GM21717 (cell line): Measurements from ENCODE around the gene RBP3.

Source experiments
- ATAC-seq: cut with Tn5 transposase; IDR thresholded peaks from one replicate; pipeline ENCODE4 v1.9.1; 2021; ENCODE audit warnings: mild to moderate bottlenecking, moderate library complexity; ENCODE audit not compliant: unreplicated experiment

The RBP3 gene

GRCh38 chr10:47356708-47357107 lies 8.5 kb downstream of the RBP3 start:
- ATAC-seq = no peak

DNA sequence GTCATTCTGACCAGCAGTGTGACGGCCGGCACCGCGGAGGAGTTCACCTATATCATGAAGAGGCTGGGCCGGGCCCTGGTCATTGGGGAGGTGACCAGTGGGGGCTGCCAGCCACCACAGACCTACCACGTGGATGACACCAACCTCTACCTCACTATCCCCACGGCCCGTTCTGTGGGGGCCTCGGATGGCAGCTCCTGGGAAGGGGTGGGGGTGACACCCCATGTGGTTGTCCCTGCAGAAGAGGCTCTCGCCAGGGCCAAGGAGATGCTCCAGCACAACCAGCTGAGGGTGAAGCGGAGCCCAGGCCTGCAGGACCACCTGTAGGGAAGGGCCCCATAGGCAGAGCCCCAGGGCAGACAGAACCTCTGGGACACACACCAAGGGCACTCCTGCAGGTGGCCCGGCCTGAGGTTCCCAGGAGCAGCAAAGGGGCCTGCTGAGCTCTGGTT lies 9.0 kb downstream of the RBP3 start:
- no peak for ATAC-seq

DNA sequence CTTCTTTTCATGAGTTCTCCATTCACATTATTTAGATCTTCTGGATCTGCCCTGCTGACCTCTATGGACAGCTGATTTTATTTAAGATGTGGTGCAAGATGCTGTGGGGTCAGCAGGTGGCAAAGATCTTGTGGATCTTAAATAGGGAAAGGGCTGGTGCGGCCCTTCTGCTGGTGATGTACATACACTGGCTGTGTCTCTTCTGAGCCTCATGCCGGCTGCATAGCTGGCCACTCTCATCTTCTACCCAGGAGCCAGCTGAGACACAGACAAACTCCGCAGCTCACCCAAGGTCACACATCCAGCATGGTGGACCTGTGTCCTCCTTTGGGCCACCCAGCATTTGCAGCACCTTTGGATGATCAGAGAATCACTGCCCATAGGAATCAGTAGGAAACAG lies 9.7 kb downstream of the RBP3 start:
- ATAC-seq = no peak

- no peak for ATAC-seq
These were observed 10.3 kb downstream of the RBP3 start for GRCh38 chr10:47358457-47358856.

- no peak for ATAC-seq
These were observed 10.9 kb downstream of the RBP3 start for GRCh38 chr10:47359101-47359500.

GRCh38 chr10:47359626-47360418 lies 11.7 kb downstream of the RBP3 start:
- no peak for ATAC-seq

DNA sequence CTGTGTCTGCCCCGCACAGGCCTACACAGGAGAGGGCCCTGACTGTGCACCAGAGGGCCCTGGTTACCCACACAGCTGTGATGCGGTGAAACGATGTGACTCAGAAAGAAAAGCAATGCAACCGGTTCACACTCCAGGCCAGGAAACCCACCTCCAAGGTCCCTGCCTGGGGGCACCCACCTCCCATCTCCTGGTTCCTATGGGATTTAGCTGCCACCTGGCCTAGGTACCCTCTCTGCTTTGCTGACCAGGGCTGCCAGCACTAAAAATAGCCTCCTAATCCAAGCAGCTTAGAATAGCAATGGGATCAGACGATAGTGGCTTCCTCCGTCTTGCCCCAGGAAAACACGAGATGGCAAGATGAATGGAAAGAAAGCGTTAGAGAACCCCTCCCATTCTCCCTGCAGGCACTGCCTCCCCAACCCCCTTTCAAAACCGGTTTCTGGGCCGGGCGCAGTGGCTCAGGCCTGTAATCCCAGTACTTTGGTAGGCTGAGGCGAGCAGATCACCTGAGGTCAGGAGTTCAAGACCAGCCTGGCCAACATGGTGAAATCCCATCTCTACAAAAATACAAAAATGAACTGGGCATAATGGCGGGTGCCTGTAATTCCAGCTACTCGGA lies 12.4 kb downstream of the RBP3 start:
- no peak for ATAC-seq

GRCh38 chr10:47361293-47361692 lies 13.1 kb downstream of the RBP3 start:
- no peak for ATAC-seq

GRCh38 chr10:47362199-47362598 lies 14.0 kb downstream of the RBP3 start:
- ATAC-seq = no peak

- ATAC-seq = no peak
These were observed 15.6 kb downstream of the RBP3 start for GRCh38 chr10:47363781-47364180.

- ATAC-seq = no peak
These were observed 16.2 kb downstream of the RBP3 start for GRCh38 chr10:47364366-47364765.

DNA sequence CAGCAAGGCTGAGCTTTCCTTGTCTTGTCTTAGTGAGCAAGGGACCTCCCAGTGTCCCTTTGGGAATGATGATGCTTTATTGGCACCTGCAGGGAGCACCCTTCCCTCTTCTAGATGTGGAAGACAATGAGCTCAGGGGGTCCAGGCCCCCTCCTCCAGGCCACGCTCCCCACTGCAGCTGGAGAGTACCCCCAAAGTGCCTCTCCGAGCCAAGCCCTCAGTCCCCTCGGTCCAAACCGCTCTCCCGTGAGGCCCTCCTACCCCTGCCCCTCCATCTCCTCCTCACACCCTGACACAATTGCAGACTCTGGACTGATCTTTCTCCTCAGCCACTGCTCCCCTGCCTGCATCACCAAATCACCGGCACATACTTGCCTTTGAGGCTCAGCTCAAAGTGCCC lies 16.7 kb downstream of the RBP3 start:
- ATAC-seq = no peak

GRCh38 chr10:47365431-47366180 lies 17.4 kb downstream of the RBP3 start:
- ATAC-seq = no peak

GRCh38 chr10:47366181-47366631 lies 18.0 kb downstream of the RBP3 start:
- ATAC-seq = no peak

- ATAC-seq = no peak
These were observed 18.7 kb downstream of the RBP3 start for GRCh38 chr10:47366731-47367460.

GRCh38 chr10:47367646-47368045 lies 19.5 kb downstream of the RBP3 start:
- ATAC-seq = no peak

DNA sequence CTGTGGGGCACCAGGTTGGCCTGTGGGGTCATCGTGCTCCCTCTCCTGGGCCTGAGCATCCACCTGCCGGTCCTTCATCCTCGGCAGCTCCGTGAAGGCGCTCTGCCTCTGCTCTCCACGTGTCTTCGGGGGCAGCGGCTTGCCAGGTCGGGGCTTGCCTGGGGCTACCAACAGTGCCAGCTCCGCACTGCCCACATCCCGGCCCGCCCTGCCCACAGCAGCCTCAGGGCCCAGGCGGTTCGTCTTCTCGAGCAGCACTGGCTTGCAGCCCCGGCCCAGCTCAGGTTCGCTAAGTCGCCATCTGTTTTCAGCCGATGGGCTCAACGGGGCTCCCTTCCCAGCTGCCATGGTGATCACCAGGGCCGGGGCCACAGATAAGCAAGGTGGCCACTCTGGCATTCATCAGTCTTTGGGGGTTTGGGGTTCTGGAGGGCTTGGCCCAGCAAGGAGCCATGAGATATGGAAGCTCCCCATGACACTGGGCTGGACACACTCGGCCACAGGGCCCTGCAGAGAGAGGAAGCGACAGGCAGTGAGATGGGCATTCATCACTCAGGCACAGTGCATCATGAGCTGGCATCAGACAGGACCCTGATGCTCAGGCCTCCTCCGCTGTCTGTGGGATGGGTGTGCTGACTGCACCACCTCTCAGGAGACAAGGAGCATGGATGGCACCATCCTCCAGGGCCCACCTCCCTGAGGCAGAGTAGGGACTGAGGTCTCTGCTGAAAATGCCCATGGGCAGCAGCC lies 20.4 kb downstream of the RBP3 start:
- no peak for ATAC-seq

DNA sequence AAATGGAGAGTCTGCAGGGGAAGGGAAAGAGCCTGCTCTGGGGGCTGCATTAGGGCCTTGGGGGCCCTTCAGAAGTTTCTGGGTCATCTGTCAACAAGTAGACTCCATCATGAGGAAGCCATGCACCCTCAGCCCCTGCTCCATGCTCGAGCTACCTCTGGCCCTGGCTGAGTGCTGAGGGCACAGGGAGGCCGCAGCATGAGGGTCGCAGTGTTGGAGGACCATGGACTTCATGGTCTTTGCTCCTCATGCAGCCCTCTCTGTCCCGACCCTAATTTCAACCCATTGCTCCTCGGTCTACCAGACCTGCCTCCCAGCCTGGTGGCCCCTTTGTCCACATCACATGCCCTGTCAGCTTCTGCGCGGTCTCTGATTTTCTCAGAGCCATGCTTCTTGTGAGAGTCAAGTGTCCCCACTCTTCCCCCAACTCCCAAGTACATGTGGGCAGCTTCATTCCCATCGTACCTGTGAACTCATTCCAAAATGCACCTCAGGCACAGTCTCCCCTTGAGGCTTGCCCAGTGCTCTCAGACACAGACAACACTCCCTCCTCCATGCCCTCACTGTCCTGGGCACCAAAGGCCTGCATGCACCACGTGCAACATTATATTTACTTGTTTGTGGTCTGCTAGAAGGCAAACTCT lies 21.2 kb downstream of the RBP3 start:
- ATAC-seq = no peak

GRCh38 chr10:47370015-47370767 lies 22.0 kb downstream of the RBP3 start:
- ATAC-seq = no peak
